Left ventricle myocardium inferior (tissue), 1 donor: ENCODE data around the gene RABGEF1. TPM values are rescaled to one million over a fixed set of nuclear protein-coding genes. Genes with fewer than 3 reads are reported as not detected.
"Not testable (repeated sequence)": the region's sequence is repeated elsewhere in the genome, so short reads cannot be mapped to it uniquely, and the experiment has no call there.

Experiments used
- DNase-seq: peaks from one replicate; pipeline ENCODE4 v3.0.0-alpha.2; 2020
- H3K27ac ChIP-seq: fragments of 200-600 bp; replicated peaks from 2 replicates; pipeline ENCODE4 v1.8.0; 2021
- H3K27me3 ChIP-seq: fragments of 200-600 bp; 2 replicates; pipeline ENCODE4 v1.8.0; 2021; ENCODE audit warnings: low read depth
- H3K36me3 ChIP-seq: fragments of 200-600 bp; 2 replicates; pipeline ENCODE4 v1.8.0; 2021
- H3K4me1 ChIP-seq: fragments of 200-600 bp; 2 replicates; pipeline ENCODE4 v1.8.0; 2021
- H3K4me3 ChIP-seq: fragments of 200-600 bp; 2 replicates; pipeline ENCODE4 v1.8.0; 2021; ENCODE audit warnings: mild to moderate bottlenecking, moderate library complexity
- H3K9me3 ChIP-seq: fragments of 200-600 bp; replicated peaks from 2 replicates; pipeline ENCODE4 v1.8.0; 2021
- intact Hi-C: fragments of 100-400 bp; cut with micrococcal nuclease; formaldehyde crosslinking; loops from one replicate; pipeline ENCODE4 v1.11.0; 2022
- total RNA-seq: library from RNA; stranded (reverse); fragmentation: NEBNext Ultra II Directional; extraction: Animal tissue kit (Norgen Biotek cat#: 25700); gene quantifications from one replicate; pipeline ENCODE4 v1.2.1, GENCODE V29; 2021
- TF ChIP-seq, protein P1 (sequence below): fragments of 200-600 bp; IDR thresholded peaks from 2 replicates; pipeline ENCODE4 v1.8.0; 2021; ENCODE audit warnings: antibody characterized with exemption, mild to moderate bottlenecking, borderline replicate concordance
- donor health status: DM: no; HTN: yes; CAD: no; lungs with severe emphysema.

RABGEF1 gene
- total RNA-seq, 1 donor from 2014 or later: 17.4 TPM

GRCh38 chr7:66790725-66791124 is 50.2 kb downstream of the RABGEF1 start:
- intact Hi-C loops: no loop called here
- peaks cover 75% of the 10 kb centered on the region for H3K36me3 ChIP-seq
- TF ChIP-seq, protein P1, sequence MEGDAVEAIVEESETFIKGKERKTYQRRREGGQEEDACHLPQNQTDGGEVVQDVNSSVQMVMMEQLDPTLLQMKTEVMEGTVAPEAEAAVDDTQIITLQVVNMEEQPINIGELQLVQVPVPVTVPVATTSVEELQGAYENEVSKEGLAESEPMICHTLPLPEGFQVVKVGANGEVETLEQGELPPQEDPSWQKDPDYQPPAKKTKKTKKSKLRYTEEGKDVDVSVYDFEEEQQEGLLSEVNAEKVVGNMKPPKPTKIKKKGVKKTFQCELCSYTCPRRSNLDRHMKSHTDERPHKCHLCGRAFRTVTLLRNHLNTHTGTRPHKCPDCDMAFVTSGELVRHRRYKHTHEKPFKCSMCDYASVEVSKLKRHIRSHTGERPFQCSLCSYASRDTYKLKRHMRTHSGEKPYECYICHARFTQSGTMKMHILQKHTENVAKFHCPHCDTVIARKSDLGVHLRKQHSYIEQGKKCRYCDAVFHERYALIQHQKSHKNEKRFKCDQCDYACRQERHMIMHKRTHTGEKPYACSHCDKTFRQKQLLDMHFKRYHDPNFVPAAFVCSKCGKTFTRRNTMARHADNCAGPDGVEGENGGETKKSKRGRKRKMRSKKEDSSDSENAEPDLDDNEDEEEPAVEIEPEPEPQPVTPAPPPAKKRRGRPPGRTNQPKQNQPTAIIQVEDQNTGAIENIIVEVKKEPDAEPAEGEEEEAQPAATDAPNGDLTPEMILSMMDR: no peak

DNA sequence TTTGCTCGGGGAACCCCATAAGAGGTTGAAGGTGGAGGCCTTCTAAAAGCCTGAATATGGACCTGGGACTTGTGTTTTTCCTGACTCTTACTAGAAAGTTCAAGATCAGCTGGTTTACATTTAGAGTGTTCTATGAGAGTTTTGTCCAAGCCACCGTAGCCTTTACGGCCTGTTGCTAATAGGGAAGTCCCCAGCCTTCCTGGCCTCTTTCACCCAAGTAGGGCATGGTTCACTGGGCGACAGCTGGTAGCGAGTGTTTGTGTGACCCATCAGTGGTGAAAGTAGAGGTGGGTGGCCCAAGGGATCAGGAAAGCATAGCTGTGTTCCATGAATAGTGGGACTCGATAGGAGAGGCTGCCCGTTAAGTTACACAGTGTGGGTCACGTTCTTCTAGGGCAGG is 60.1 kb downstream of the RABGEF1 start:
- Histone ChIP-seq H3K4me3 (no peak overlapping the region), H3K4me1 (no peaks in the 10 kb centered on the region), H3K27me3 (no peaks in the 10 kb centered on the region), H3K36me3 (peaks cover 97% of the 10 kb centered on the region), H3K27ac (no peak overlapping the region), H3K9me3 (no peaks in the 10 kb centered on the region)
- no peak for DNase-seq
- intact Hi-C loops: no loop called here
- TF ChIP-seq, protein P1: no peak

More at GRCh38 chr7:66790725-66791124, 50.2 kb downstream of the RABGEF1 start:
- Histone ChIP-seq H3K4me3 (no peak overlapping the region), H3K9me3 (no peaks in the 10 kb centered on the region), H3K27me3 (no peaks in the 10 kb centered on the region), H3K27ac (no peak overlapping the region), H3K4me1 (peaks cover 8% of the 10 kb centered on the region)
- no peak for DNase-seq

DNA sequence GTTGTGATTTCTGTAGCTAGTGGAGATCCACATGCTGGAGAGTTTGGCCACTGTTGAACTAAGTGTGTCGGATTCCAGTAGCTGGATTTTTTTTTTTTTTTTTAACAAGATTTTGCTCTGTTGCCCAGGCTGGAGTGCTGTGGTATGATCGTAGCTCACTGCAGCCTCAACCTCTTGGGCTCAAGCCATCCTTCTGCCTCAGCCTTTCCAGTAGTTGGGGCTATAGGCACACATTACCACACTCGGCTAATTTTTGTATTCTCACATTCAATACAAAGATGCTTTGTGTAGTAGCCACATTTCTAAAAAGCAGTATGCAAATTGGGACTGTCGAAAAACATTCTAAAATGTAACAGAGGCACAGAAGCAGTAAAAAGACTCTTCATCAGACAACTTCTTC is 63.5 kb downstream of the RABGEF1 start:
- Histone ChIP-seq H3K4me3 (no peak overlapping the region), H3K27ac (no peak overlapping the region)

DNA sequence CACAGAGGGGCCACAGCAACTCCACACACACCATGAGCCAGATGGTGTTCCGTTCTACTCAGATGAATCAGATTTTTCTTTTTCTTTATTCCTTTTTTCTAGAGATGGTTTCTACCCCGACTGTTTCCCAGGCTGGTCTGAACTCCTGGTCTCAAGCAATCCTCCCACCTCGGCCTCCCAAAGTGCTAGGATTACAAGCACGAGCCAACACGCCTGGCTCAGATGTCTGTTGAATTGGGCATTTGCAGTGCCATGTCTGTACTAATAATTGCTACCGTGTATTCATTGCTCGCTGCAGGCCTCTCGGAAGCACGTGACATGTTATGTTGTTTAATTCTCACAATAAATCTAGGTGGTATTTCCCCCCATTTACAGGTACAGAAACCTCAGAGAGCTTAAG is 67.2 kb downstream of the RABGEF1 start:
- Histone ChIP-seq H3K36me3 (peaks cover 96% of the 10 kb centered on the region), H3K27ac (no peak overlapping the region)
- DNase-seq: no peak

More for the DNA sequence above, 63.5 kb downstream of the RABGEF1 start:
- no peaks in the 10 kb centered on the region for H3K9me3 ChIP-seq
- TF ChIP-seq, protein P1: no peak
- no peak for DNase-seq
- no peaks in the 10 kb centered on the region for H3K27me3 ChIP-seq
- H3K36me3 ChIP-seq: peaks cover 97% of the 10 kb centered on the region
- intact Hi-C loops: no loop called here
- H3K4me1 ChIP-seq: no peaks in the 10 kb centered on the region

DNA sequence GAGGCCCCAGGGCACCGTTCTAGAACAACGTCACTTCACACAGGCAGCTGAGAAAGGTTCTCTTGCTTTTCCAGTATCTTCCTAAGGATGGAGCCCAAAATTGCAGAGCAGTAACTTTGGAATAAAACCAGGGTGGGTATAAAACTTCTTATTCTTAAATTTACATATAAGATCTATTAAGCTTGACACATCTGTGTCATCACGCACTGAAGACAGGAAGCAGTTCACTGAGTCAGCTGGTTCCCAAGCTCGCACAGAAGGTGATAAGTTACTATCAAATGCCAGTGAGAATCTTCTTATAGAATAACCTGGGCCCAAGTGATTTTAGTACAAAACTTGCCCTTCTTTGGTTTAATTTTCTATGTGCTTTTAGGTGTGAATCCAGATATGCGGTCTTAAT is 70.2 kb downstream of the RABGEF1 start:
- Histone ChIP-seq H3K4me1 (no peaks in the 10 kb centered on the region), H3K9me3 (no peaks in the 10 kb centered on the region), H3K4me3 (no peak overlapping the region), H3K36me3 (peaks cover 69% of the 10 kb centered on the region), H3K27ac (no peak overlapping the region), H3K27me3 (no peaks in the 10 kb centered on the region)
- TF ChIP-seq, protein P1: no peak
- intact Hi-C loops: no loop called here
- no peak for DNase-seq

More for the DNA sequence above, 67.2 kb downstream of the RABGEF1 start:
- no peaks in the 10 kb centered on the region for H3K4me1 ChIP-seq
- H3K4me3 ChIP-seq: no peak overlapping the region
- H3K27me3 ChIP-seq: no peaks in the 10 kb centered on the region
- intact Hi-C loops: no loop called here
- TF ChIP-seq, protein P1: no peak
- no peaks in the 10 kb centered on the region for H3K9me3 ChIP-seq

DNA sequence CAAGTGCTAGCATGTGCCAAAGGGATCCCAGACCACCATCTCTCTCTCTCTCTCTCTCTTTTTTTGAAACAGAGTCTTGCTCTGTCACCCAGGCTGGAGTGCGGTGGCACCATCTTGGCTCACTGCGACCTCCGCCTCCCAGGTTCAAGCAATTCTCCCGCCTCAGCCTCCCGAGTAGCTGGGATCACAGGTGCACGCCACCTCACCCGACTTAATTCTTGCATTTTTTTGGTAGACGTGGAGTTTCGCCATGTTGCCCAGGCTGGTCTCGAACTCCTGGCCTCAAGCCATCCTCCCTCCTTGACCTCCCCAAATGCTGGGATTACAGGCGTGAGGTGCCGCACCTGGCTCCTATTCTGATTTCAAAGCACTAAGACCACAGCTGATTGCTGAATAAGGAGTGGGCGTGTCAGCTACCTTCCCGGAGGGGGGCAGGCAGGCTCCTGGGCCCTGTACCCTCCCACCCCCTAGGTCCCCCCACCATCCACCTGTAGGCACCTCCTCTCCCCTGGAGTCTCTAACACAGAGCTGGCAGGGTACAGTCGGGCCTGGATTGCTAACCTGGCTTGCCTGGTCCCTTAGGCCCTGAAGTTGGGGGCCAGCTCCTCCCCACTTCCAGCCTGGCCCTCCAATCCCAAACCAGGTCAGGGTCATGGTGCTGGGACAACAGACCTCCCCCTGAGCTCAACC is 74.8 kb downstream of the RABGEF1 start:
- DNase-seq, intact Hi-C loops, H3K4me3 ChIP-seq, H3K27me3 ChIP-seq, H3K9me3 ChIP-seq, H3K4me1 ChIP-seq, H3K27ac ChIP-seq: not testable (repeated sequence)
- H3K36me3 ChIP-seq: peaks cover 23% of the 10 kb centered on the region
